ENCODE data around the gene MARF1. TPM values are rescaled to one million over a fixed set of nuclear protein-coding genes. Genes with fewer than 3 reads are reported as not detected.

Gene MARF1
- total RNA-seq, 1 experiment from 2014 or later, result 51.5 TPM

DNA sequence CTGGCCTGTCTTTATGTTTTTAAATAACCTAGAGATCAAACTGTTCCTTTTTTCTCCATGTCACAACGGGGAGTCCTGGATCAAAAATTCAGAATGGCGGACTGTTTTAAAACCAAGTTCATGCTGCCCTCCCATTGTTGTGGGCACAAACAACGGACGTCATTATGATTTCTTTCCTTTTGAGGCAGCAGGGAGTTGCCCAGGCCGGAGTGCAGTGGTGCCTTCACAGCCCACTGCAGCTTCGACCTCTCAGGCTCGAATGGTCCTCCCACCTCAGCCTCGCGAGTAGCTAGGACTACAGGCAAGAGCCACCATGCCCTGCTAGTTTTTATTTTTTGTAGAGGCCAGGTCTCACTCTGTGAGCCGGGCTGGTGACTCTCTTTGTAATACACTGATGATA is 33.6 kb upstream of the MARF1 start:
- CTCF ChIA-PET, result no interaction called here
- TF ChIP-seq, protein P1, sequence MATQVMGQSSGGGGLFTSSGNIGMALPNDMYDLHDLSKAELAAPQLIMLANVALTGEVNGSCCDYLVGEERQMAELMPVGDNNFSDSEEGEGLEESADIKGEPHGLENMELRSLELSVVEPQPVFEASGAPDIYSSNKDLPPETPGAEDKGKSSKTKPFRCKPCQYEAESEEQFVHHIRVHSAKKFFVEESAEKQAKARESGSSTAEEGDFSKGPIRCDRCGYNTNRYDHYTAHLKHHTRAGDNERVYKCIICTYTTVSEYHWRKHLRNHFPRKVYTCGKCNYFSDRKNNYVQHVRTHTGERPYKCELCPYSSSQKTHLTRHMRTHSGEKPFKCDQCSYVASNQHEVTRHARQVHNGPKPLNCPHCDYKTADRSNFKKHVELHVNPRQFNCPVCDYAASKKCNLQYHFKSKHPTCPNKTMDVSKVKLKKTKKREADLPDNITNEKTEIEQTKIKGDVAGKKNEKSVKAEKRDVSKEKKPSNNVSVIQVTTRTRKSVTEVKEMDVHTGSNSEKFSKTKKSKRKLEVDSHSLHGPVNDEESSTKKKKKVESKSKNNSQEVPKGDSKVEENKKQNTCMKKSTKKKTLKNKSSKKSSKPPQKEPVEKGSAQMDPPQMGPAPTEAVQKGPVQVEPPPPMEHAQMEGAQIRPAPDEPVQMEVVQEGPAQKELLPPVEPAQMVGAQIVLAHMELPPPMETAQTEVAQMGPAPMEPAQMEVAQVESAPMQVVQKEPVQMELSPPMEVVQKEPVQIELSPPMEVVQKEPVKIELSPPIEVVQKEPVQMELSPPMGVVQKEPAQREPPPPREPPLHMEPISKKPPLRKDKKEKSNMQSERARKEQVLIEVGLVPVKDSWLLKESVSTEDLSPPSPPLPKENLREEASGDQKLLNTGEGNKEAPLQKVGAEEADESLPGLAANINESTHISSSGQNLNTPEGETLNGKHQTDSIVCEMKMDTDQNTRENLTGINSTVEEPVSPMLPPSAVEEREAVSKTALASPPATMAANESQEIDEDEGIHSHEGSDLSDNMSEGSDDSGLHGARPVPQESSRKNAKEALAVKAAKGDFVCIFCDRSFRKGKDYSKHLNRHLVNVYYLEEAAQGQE (IDR thresholded peaks at IDR 0.05; ENCODE audit: insufficient read depth in 1 of 2, low read depth in 2 of 2, low read length in 1 of 2), result no peak
- TF ChIP-seq TCF7L2 (IDR thresholded peaks at IDR 0.05; ENCODE audit: low read depth, low read length) (no peak), POLR2AphosphoS5 (IDR thresholded peaks at IDR 0.05; ENCODE audit: low read depth, low read length) (no peak), SIN3A (IDR thresholded peaks at IDR 0.05; ENCODE audit: borderline replicate concordance, insufficient read depth, low read depth, low read length) (no peak)
- TF ChIP-seq, protein P2, sequence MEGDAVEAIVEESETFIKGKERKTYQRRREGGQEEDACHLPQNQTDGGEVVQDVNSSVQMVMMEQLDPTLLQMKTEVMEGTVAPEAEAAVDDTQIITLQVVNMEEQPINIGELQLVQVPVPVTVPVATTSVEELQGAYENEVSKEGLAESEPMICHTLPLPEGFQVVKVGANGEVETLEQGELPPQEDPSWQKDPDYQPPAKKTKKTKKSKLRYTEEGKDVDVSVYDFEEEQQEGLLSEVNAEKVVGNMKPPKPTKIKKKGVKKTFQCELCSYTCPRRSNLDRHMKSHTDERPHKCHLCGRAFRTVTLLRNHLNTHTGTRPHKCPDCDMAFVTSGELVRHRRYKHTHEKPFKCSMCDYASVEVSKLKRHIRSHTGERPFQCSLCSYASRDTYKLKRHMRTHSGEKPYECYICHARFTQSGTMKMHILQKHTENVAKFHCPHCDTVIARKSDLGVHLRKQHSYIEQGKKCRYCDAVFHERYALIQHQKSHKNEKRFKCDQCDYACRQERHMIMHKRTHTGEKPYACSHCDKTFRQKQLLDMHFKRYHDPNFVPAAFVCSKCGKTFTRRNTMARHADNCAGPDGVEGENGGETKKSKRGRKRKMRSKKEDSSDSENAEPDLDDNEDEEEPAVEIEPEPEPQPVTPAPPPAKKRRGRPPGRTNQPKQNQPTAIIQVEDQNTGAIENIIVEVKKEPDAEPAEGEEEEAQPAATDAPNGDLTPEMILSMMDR (IDR thresholded peaks at IDR 0.05), result no peak
- no peaks in the 10 kb centered on the region for H3K9me3 ChIP-seq (ENCODE audit: control insufficient read depth, insufficient read depth, low read depth, low read length)
- intact Hi-C loops (cut with micrococcal nuclease; ENCODE audit: unreplicated experiment), result no loop called here
- BruUV-seq (replicated peaks), result no TSS peak
- ATAC-seq (no peak), DNase-seq (ENCODE audit: low read depth, low spot score) (no peak)
- H3K4me3 ChIP-seq (ENCODE audit: low read depth in 2 of 2, low read length in 2 of 2), result no peak overlapping the region
- H3K4me1 ChIP-seq (ENCODE audit: control insufficient read depth, insufficient read depth, low read length), result no peaks in the 10 kb centered on the region
- H3K27me3 ChIP-seq (ENCODE audit: control insufficient read depth, insufficient read depth, low read length), result no peaks in the 10 kb centered on the region
- H3K36me3 ChIP-seq (ENCODE audit: control insufficient read depth, insufficient read depth, low read length), result no peaks in the 10 kb centered on the region; the same call in 1 of the 2 replicates
- no peak overlapping the region for H3K27ac ChIP-seq (ENCODE audit: low read length)
- in situ Hi-C loops (cut with HindIII; ENCODE audit: low pct_unique_long_range_greater_than_20kb, low sequenced_read_pairs), result no loop called here
- POLR2A ChIA-PET, result no interaction called here

DNA sequence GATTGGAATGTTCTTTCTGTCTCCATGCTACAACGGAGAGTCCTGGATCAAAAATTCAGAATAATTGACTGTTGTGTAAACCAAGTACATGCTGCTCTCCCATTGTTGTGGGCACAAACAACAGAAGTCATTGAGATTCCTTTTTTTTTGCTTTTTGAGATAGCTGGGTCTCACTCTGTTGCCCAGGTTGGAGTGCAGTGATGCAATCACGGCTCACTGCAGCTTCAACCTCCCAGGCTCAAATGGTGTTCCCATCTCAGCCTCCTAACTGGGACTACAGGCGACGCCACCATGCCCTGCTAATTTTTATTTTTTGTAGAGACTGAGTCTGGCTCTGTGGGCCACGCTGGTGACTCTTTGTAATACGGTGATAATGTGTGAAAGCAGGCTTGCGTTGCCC is 31.6 kb upstream of the MARF1 start:
- ChIA-PET CTCF (no interaction called here), POLR2A (no interaction called here)
- Histone ChIP-seq H3K36me3 (ENCODE audit: control insufficient read depth, insufficient read depth, low read length) (no peaks in the 10 kb centered on the region; the same call in 1 of the 2 replicates), H3K9me3 (ENCODE audit: control insufficient read depth, insufficient read depth, low read depth, low read length) (no peaks in the 10 kb centered on the region), H3K4me3 (ENCODE audit: low read depth in 2 of 2, low read length in 2 of 2) (no peak overlapping the region), H3K27ac (ENCODE audit: low read length) (no peak overlapping the region), H3K4me1 (ENCODE audit: control insufficient read depth, insufficient read depth, low read length) (no peaks in the 10 kb centered on the region), H3K27me3 (ENCODE audit: control insufficient read depth, insufficient read depth, low read length) (no peaks in the 10 kb centered on the region)
- no TSS peak for BruUV-seq (replicated peaks)
- intact Hi-C loops (cut with micrococcal nuclease; ENCODE audit: unreplicated experiment), result no loop called here
- ATAC-seq (no peak), DNase-seq (ENCODE audit: low read depth, low spot score) (no peak)
- in situ Hi-C loops (cut with HindIII; ENCODE audit: low pct_unique_long_range_greater_than_20kb, low sequenced_read_pairs), result no loop called here
- no peak for TF ChIP-seq TCF7L2 (IDR thresholded peaks at IDR 0.05; ENCODE audit: low read depth, low read length)
- TF ChIP-seq, protein P2 (IDR thresholded peaks at IDR 0.05), result no peak
- no peak for TF ChIP-seq POLR2AphosphoS5 (IDR thresholded peaks at IDR 0.05; ENCODE audit: low read depth, low read length)
- TF ChIP-seq SIN3A (IDR thresholded peaks at IDR 0.05; ENCODE audit: borderline replicate concordance, insufficient read depth, low read depth, low read length), result no peak
- TF ChIP-seq, protein P1 (IDR thresholded peaks at IDR 0.05; ENCODE audit: insufficient read depth in 1 of 2, low read depth in 2 of 2, low read length in 1 of 2), result no peak
